IMR-90 (cell line): ENCODE measurements around the gene NEURL1.

ENCODE experiments used
- CTCF ChIP-seq: conservative IDR thresholded peaks from 2 replicates; pipeline ENCODE4 v1.5.1; 2012; ENCODE audit warnings: mild to moderate bottlenecking, low read depth, low read length, improper control_type of control experiment
- MXI1 ChIP-seq: IDR thresholded peaks from 2 replicates; pipeline ENCODE4 v1.6.1; 2012; ENCODE audit warnings: low read depth, mild to moderate bottlenecking, low read length, moderate library complexity, borderline replicate concordance
- USF2 ChIP-seq: fragments of 150-350 bp; IDR thresholded peaks from 2 replicates; pipeline ENCODE4 v1.6.1; 2017; ENCODE audit warnings: mild to moderate bottlenecking, antibody characterized with exemption, low read length, low read depth

GRCh38 chr10:103622935-103623574 is 129.6 kb downstream of the NEURL1 start:
- no peak for TF ChIP-seq CTCF
- no peak for TF ChIP-seq USF2
- no peak for TF ChIP-seq MXI1
